Limb (tissue), 2 donors: Measurements from ENCODE around the gene HSF2BP.
"Not testable (repeated sequence)": the region's sequence is repeated elsewhere in the genome, so short reads cannot be mapped to it uniquely, and the experiment has no call there.

Experiments used
- DNase-seq, 2 donors: peaks; one replicate each; pipeline ENCODE4 v3.0.0-alpha.2; 2016; ENCODE audit errors: extremely low spot score in 2 of 2

Gene HSF2BP

DNA sequence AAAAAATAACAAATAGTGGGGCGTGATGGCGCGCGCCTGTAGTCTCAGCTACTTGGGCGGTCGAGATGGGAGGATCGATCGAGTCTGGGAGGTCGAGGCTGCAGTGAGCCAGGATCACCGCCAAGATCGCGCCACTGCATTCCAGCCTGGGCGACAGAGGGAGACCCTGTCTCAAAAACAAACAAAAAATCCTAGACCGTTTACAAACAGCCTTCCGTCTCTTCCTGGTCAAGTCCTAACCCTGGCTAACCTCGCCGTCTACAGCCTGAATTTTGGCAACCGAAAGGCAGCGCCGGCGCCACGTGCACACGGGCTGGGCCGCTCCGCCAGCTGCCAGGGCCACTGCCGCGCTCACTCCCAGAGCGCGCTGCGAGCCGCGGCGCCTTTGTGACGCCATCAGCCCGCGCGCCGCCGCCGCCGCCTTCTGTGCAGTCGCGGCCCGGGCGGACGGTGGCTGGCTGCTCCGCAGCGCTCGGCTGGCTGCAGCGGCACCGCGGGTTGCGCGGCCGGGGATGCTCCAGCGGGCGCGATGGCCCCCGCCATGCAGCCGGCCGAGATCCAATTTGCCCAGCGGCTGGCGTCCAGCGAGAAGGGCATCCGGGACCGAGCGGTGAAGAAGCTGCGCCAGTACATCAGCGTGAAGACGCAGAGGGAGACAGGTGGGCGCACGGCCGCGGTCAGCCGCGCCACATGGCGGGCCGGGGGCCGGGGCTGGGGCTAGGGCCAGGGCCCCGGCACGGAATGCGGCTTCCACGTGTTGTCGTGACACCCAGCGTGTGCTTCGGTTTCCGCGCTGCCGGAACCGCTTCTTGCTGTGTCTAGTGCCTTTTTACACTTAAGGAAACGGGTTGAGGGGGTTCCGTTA, at the start of gene HSF2BP, which contains the start of gene RRP1B:
Gene HSF2BP (minus strand): TSS at position 353 of the 865 bp plus-strand sequence. CDS start 1,392 bp downstream, outside the sequence.
Gene RRP1B (plus strand): TSS at position 425 of the 865 bp plus-strand sequence. CDS start 105 bp downstream, at position 530.
- DNase-seq, result peak; percentile 90 to 92

GRCh38 chr21:43708745-43709381, 49.6 kb upstream of the HSF2BP start:
- no peak for DNase-seq

DNA sequence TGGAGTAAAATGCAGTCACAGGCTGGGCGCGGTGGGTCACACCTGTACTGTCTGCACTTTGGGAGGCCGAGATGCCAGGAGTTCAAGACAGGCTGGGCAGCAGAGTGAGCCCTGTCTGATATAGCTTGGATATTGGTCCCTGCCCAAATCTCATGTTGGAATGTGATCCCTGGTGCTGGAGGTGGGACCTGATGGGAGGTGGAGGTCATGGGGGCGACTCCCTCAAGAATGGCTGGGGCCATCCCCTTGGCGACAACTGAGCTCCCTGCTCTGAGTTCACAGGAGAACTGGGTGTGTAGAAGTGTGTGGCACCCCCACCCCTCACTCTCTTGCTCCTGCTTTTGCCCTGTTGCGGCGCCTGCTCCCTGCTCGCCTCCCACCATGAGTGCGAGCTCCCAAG, 48.2 kb upstream of the HSF2BP start:
- DNase-seq, result no peak

- DNase-seq, result peak in 1 of 2 donors; percentile 47
These were observed 44.0 kb upstream of the HSF2BP start for GRCh38 chr21:43703035-43703880.

DNA sequence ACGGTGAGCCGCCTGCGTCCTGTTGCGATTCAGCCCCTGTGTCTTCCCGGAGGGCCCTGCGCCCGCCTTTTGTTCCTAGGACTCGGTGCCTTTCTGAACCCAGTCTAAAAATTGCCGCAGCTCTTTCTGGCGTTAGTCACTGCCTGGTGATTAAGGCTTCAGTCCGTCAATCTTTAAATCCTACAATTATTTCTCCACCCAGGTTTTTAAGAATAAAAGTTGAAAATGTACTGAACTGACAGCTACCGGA, 43.4 kb upstream of the HSF2BP start:
- DNase-seq, result no peak

DNA sequence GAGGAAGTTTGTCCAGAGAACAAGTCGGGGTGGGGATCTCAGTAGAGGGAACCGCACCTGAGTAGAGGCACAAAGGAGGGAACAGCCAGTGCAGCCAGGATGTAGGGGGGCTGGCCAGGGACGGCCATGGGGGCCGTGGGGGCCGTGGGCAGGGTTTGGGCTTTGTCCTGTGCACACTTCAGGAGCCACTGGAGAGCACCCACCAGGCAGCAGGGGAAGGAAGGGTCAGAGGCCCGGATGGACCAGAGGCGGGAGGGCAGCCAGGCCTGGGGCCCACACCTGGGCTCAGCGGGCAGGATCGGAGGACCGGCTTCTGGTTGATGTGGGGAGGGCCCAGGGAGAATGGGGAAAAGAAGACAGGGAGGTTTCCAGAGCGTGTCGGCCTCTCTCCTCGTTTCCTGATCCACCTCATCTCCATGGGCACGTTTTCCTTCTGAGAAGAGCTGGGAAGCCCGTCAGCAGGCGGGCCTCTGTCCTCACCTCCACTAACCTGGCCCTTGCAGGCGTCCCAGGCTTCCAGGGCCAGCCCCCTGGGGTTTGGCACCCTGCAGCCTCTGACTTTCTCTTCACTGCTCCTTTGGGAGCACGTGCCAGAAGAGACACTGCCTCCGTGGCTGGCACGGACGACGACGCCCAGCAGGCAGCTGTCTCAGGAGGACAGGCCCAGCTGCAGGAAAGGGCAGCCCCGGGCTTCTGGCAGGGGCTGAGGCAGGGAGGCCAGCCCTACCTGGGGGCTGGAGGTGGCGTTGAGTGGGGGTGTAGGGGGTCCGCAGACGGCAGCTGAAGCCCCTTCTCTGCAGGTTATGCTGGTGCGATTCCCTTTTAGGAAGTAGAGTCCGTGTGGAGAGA, 42.9 kb upstream of the HSF2BP start:
- no peak for DNase-seq

DNA sequence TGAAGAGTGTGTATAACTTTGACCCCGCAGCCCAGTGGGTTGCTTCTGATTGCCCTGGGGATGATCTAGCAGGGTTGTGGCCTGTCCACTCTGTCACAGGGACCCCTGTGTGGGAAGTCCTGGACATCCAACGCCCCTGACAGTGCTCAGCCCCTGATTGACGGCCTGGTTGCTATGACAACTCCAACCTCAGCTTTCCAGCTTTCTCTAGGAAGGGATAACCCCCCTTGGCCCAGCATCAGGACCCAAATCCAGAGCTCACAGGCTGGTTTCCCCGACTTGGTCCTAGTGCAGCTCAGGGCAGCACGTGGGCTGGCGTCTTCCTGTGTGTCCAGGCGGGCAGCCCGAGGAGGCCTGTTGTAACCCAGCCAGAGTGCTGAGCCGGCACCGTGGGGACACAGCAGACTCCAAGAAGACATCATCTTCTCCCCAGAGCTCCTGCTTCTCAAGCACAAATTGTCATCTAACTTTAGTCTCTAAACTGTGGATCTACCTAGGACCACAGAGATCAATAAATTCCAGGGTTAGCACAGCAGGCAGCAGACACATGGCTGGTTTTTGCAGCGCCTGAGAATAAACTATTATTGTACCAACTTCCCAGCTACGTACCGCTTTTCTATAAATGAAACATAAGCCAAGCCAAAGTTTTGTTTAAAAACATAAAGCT, 40.8 kb upstream of the HSF2BP start:
- no peak for DNase-seq

DNA sequence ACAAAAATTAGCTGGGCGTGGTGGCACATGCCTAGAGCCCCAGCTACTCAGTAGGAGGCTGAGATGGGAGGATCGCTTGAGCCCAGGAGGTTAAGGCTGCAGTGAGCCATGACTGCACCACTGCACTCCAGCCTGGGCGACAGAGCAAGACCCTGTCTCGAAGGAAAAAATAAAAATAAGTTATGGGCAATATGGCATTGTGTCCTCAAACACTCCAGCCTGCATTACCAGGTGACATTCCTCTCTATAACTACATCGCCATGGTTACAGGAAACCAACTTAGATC, 40.1 kb upstream of the HSF2BP start:
- not testable (repeated sequence) for DNase-seq

DNA sequence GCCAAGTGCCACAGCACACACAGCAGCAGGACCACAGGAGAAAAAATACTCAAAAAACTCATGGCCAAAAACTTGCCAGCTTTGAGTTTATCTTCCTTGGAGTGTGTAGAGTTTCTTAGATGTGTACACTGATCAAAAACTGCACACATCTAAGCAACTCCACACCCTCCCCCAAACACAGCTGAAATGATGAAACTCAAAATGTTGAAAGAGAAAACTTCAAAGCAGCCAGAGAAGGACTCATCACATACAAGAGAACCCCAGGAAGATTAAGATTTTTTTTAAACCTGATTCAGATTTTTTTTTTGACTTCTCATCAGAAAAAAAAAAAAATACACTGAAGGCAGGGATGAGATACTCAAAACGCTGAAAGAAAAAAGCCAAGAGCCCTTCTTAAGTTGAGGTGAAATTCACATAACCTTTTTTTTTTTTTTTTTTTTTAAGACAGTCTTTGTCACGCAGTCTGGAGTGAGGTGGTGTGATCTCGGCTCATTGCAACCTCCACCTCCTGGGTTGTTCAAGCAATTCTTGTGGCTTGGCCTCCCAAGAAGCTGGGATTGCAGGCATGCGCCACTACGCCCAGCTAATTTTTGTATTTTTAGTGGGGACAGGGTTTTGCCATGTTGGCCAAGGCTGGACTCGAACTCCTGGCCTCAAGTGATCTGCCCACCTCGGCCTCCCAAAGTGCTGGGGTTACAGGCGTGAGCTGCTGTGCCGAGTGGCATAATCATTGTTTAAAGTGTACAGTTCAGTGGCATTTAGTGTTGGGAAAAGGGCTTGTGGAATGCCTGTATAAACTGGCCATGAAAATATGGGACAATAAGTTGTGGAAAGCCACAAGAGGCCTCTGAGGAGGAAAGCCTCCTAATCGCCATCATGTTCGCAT, 38.7 kb upstream of the HSF2BP start:
- no peak for DNase-seq

- no peak for DNase-seq
These were observed 36.9 kb upstream of the HSF2BP start for GRCh38 chr21:43696214-43696613.

- no peak for DNase-seq
These were observed 35.3 kb upstream of the HSF2BP start for GRCh38 chr21:43694437-43695079.

GRCh38 chr21:43693981-43694380, 34.7 kb upstream of the HSF2BP start:
- no peak for DNase-seq

- DNase-seq, result no peak
These were observed 33.7 kb upstream of the HSF2BP start for GRCh38 chr21:43692949-43693348.

DNA sequence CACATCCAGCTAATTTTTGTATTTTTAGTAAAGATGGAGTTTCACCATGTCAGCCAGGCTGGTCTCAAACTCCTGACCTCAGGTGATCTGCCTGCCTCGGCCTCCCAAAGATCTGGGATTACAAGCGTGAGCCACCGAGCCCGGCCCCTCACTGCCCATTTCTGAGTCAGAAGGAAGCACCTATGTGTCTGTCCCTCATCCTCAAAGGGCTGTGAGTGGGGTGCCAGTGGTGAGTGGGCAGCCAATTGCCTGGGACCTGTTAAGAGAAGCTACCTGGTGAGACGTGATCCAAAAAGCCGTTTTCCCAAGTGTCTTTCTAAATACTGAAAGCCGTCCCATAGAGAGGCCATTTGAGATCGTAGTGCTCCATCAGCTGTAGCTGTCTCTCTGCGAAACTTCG, 32.5 kb upstream of the HSF2BP start:
- no peak for DNase-seq

GRCh38 chr21:43691086-43691795, 32.0 kb upstream of the HSF2BP start:
- no peak for DNase-seq

- DNase-seq, result no peak
These were observed 31.1 kb upstream of the HSF2BP start for GRCh38 chr21:43690346-43690745.

- no peak for DNase-seq
These were observed 30.5 kb upstream of the HSF2BP start for GRCh38 chr21:43689556-43690337.

DNA sequence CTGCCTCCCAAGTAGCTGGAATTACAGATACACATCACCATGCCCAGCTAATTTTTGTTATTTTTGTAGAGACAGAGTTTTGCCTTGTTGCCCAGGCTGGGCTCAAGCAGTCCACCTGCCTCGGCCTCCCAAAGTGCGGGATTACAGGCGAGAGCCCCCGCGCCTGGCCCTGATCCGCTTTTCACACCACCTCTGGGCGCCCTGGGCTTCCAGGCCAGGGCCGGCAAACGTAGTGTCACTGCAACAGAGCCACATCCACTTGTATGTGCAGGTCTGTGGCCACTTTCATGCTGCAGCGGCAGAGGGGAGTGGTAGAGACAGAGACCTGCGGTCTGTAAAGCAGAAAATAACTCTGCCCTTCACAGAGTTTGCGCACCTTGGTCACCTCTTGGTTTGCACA, 29.6 kb upstream of the HSF2BP start:
- DNase-seq, result no peak
